GM19099 (cell line): ENCODE data around the gene NDUFAF4.

ENCODE experiments used
- POLR2A ChIP-seq: IDR thresholded peaks from 3 replicates; pipeline ENCODE4 v1.6.1; 2011; ENCODE audit warnings: low read depth; ENCODE audit not compliant: insufficient read length; ENCODE audit errors: extremely low read depth

The NDUFAF4 gene

DNA sequence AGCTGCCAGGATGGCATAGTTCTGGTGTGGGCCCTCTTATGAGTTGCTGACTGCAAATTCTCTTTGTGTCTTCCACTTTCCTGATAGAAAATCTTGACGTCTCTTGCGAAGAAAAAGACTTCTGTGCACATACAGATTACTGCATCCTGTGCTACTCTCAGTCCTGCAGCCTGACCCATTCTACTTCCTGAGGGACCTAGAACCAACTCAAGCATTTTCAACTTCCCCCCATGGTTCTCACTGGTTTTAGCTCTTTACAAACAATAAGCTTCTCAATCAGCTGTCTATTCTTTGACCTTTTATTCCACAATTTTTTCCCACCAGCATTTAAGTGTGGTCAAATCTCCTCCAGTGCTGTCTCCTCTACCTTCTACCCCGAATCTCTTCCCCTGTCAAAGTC lies 13.5 kb upstream of the NDUFAF4 start:
- TF ChIP-seq POLR2A, result no peak

DNA sequence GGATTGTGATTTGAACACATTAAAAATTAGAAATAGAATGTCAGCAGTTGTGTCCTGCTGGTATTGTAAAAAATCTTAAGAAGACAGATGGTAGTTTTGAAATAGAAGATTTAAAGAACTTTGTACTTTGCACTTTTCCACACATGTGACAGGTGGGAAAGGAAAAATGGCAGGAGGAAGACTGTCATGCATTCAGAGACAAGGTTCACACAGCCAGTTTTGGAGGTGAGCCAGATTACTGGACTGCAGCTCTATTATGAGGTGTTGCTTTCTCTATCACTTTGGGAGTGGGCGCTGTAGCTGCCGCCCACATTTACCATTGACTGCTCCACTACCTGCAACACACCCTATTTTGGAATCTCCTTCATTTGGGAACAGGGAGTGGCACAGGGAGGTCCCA lies 12.1 kb upstream of the NDUFAF4 start:
- TF ChIP-seq POLR2A, result no peak

DNA sequence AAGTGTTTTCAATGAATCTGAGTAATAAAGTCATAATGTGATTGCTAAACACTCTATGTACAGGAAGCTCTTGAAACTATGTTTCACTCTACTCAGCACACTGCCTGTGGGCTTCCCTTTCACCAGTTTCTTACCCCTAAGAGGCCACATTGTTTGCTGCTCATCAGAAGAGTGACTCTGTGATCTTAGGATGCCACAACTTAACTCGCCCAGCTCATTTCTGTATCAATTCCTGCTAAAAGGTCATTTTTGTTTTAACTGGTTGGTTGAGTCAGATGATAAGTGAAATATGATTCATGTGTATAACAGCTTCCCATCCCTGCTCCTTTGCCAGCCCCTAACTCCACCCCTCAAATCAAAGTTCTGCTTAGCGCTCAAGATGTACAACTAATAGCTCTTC lies 9.8 kb upstream of the NDUFAF4 start:
- TF ChIP-seq POLR2A, result no peak

DNA sequence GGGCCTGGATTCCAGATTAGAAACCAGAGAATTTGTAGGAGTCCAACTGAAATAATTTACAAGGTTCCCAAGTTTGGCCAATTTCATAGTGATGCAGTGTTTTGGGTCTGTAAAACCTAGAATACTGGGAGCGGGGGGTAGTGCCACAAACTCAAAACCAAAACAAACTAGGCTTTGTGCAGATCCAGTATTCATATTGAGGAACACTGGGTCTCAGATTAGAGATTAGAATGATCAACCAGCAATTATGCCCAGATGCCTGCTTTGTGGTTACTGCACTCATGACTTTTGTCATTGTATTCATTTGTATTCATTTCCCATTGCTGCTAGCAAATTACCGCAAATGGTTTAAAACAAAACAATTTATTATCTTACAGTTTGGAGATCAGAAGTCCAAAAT lies 3.2 kb upstream of the NDUFAF4 start:
- no peak for TF ChIP-seq POLR2A

GRCh38 chr6:96899451-96899998 lies 1.8 kb upstream of the NDUFAF4 start:
- no peak for TF ChIP-seq POLR2A

DNA sequence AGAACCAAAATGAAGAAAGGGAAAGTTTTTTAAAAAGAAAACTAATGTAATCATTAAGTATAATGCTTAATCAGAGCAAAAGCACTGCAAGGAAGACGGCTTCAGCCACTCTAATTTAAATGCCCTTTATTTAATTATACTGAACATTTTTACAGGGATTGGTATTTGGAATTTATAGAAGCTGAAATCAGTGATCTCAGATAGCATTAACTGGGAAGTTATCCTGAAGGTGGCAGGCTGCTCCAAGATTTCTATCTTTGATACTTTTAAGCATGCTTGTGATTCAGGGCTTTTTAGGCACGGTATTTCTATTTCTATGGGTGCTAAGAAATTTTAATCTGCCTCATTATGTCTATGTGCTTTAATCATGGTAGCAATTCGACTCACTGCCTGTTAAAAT lies 1.3 kb upstream of the NDUFAF4 start:
- no peak for TF ChIP-seq POLR2A

GRCh38 chr6:96898241-96898851 lies 655 bp upstream of the NDUFAF4 start:
- no peak for TF ChIP-seq POLR2A

GRCh38 chr6:96889146-96889545 lies 8.5 kb downstream of the NDUFAF4 start:
- no peak for TF ChIP-seq POLR2A

DNA sequence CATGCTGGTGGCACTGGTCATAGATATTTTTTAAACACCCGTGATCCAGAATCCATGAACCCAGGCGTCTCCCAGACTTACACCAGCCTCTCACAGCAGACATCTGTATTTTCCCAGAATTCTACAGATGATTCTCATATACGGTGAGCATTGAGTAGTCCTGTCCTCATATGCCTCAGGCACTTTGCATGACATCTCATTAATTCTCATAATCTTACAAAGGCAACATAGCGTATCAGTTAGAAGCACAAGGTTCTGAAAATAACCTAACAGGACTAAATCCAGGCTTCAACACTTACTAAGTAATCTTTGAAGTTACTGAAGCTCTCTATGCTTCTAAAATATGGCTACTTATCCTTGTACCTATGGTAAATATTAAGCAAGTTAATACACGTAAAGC lies 8.9 kb downstream of the NDUFAF4 start:
- no peak for TF ChIP-seq POLR2A

DNA sequence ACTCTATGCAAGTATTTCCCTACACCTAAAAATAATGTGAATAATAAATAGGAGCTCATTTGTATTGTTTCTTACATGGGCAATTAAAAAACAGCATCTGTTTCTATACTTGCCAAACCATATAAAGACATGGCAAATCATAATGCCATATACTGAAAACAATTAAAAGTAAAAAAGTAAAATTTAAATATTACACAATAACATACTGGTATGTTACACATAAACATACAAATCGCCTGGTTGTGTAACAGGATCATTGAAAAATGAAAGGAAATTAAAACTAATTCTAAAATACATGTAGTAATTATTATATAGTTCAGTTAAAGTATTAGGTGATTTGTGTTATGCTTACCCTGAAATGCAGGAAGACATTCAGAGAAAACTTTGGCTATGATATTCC lies 11.2 kb downstream of the NDUFAF4 start:
- no peak for TF ChIP-seq POLR2A

DNA sequence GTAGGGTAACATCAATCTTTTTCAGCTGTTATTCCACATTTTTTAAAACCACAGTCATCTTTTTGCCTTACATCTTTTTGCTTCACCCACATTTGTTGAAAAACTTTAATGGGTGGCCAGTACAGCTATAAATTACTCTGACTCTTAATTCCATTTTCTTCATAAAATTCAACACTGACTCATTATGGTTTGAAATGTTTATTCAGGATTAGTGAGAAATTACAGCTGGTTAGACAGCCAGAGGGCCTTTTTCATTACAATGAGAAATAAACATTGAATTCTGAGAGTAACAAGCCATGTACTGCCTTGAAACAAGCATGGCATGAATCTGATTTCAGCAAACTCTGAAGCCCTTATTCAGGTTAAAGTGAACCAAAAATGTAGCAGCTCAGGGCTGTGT lies 19.5 kb downstream of the NDUFAF4 start:
- no peak for TF ChIP-seq POLR2A

GRCh38 chr6:96876886-96877545 lies 20.7 kb downstream of the NDUFAF4 start:
- no peak for TF ChIP-seq POLR2A

DNA sequence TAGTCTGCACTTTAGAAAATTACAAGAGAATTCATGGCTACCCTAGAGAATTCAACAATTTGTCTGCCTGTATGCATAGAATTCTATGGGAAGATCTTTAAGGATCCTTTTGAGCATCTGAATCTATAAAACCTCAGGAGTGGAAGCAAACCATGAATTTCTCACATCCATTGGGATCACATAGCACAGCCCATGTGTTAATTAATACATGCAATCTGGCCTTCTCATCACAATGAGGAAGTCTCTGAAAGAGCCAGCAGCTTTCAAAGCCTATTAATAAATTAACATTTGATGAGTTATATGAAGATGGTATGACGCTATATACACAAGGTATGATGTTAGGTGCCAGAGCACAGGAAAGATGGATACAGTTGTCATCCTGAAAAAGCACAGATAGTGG lies 24.7 kb downstream of the NDUFAF4 start:
- no peak for TF ChIP-seq POLR2A

DNA sequence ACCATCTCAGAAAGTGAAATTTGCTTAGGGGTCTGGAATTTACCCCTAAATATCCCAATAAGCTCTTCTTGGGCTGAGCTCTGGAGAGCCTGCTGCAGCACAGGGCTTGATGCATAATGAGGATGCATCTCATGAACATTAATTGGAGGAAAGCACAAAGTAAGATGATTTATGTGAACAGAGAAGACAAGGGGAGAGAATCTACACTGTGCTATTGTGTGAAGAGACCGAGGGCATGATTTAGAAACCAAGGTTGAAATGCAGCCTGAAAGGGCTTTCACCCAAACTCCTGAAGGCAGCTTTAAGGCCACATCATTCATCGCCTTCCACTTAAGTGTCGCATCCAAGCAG lies 32.7 kb downstream of the NDUFAF4 start:
- TF ChIP-seq POLR2A, result no peak

DNA sequence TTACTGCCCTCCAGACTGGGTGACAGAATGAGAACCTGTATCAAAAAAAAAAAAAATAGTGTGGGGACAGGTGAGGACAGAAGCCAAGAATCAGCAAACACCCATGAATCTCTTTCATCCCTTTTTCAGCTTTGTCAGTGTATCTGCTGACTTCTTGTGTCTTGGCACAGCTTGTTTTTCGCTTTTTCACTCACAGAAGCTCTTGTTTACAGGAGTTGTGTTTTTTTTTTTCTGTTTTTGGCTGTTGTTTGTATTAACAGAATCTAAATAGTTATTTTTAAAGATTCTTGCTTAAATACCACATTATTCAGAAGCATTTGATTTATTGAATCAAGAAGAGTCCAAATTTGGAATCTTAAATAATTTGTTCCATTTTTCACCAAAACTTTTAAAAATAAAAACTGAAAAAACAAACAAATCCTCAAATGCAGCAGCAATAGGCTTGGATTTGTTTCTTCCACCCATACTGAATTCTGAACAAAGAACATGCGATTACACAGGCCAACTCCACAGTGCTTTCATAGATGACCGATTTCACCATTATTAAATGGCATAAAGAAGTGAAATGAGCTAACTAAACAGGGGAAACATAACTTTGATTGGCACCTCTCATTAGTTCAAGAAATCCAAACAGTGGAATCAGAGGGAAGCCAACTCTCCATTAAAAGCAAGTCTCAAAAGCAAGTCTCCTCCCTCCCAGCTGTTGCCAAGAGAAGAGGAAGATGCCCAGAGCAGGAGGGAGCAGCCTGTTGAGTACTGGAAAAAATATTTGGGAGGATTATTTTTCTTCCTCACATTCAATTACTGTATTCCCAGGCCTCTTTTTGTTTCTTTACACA lies 33.3 kb downstream of the NDUFAF4 start:
- no peak for TF ChIP-seq POLR2A

DNA sequence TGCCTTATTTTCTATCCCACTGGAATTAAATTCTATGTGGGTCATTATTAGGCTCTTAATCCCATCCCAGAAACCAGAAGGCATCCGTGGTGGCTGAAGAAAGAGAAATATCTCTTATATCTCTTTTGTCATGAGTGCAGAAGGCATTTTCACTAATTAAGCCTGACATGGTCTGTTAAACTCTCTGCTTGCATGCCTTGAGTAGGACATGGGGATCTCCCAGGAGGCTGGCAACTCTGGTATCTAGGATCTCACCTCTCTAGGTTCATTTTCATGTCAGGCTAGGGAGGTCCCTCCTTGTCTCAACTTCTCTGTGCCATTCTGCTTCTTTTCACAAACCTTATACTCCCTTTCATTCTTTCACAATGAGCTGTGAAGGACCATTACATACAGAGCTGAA lies 35.1 kb downstream of the NDUFAF4 start:
- TF ChIP-seq POLR2A, result no peak

GRCh38 chr6:96861588-96861987 lies 36.1 kb downstream of the NDUFAF4 start:
- TF ChIP-seq POLR2A, result no peak

- TF ChIP-seq POLR2A, result no peak
Measured at GRCh38 chr6:96856856-96857255, 40.8 kb downstream of the NDUFAF4 start.
